GM12892 (cell line): ENCODE measurements around the gene C1orf94.

Source experiments
- DNase-seq: peaks from one replicate; pipeline ENCODE4 v3.0.0; 2011; ENCODE audit not compliant: insufficient read length
- FAIRE-seq: peaks from 2 replicates; lab custom pipeline; 2011; peaks lifted over from hg19 to GRCh38; lab: Jason Lieb, UNC
- POLR2A ChIP-seq: IDR thresholded peaks from 2 replicates; pipeline ENCODE4 v1.6.1; 2011; ENCODE audit warnings: low read depth, low read length, control low read depth
- POLR2AphosphoS5 ChIP-seq: IDR thresholded peaks from 2 replicates; pipeline ENCODE4 v1.6.1; 2011; ENCODE audit warnings: low read depth, low read length, control low read depth
- TAF1 ChIP-seq: IDR thresholded peaks from 2 replicates; pipeline ENCODE4 v1.6.1; 2011; ENCODE audit warnings: low read depth, mild to moderate bottlenecking, control low read depth, low read length, borderline replicate concordance

Gene C1orf94

DNA sequence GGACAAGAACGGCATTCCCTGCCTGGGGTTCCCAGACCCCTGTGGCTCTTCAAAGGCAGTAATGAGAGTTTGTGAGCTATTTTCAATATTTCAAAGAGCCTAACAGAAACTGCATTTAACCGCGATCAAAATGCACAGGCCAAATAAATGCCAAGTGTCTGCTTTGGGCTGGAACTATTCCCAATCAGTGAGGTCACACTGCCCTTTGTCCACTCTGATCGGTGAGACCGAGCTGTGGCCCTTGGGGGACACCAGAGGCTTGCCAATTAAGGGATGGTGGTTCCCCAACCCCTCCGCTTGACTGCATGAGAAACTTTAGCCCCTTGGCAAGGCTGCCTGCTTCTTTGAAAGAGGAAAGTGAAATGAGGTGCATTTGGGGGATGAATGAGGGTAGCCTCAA is 31.9 kb upstream of the C1orf94 start:
- FAIRE-seq (no peak), DNase-seq (no peak)
- TF ChIP-seq TAF1 (no peak), POLR2AphosphoS5 (no peak), POLR2A (no peak)

DNA sequence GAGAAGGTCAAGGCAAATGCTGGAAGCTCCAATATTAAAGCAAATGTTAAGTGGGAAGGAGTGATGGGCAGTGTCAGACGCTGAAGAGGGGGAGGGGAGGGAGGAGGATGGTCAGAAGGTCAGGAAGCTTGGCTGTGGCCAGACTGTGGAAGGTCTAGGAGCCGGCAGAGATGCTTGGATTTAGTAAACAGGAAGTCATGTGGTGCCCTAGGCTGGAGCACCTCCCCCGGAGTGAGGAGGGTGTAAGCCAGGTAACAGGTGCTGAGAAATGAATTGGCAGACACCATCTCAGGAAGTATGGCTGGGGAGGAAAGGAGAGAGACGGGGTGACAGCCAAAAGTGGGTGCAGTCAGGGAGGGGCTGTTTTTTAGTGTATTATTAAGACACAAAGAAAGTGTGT is 29.4 kb upstream of the C1orf94 start:
- DNase-seq (no peak), FAIRE-seq (no peak)

GRCh38 chr1:34149501-34149900 is 27.2 kb upstream of the C1orf94 start:
- no peak for FAIRE-seq
- TF ChIP-seq POLR2AphosphoS5 = no peak
- TF ChIP-seq POLR2A = no peak
- no peak for DNase-seq

More for the DNA sequence above, 29.4 kb upstream of the C1orf94 start:
- TF ChIP-seq POLR2AphosphoS5 = no peak
- TF ChIP-seq TAF1 = no peak

DNA sequence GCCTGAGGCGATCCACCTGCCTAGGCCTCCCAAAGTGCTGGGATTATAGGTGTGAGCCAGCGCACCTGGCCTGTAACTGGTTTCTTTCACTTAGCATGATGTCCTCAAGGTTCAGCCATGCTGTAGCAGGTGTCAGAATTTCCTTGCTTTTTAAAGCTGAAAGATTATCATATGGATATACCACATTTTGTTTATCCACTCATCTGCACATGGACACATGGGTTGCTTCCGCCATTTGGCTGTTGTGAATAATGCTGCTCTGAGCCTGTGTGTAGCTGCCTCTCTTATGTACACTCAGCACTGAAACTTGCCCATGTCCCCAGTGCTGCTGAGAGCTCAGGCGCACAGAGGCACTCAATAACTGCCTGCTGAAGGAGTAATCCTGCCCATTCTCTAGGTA is 23.5 kb upstream of the C1orf94 start:
- FAIRE-seq (no peak), DNase-seq (no peak)
- no peak for TF ChIP-seq TAF1
- no peak for TF ChIP-seq POLR2A
- TF ChIP-seq POLR2AphosphoS5 = no peak

DNA sequence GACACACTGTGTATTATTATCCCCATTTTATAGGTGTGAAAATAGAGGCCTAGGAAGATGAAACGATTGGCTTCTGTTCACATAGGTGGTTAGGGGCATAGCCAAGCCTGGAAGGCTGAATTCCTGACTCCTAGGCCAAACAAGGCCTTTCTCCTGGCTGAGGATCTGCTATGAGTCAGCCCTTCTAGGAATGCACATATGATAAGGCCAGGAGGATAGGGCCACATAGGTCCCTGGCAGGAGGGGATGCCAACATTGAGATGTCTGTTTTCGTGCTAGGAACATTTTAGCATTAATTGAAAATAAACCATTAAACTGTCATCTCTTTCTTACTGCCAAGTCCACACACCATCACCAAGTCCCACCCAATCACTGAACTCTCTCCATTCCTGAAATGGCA is 20.8 kb upstream of the C1orf94 start:
- FAIRE-seq (no peak), DNase-seq (no peak)
- no peak for TF ChIP-seq POLR2A

- TF ChIP-seq TAF1 (no peak), POLR2A (no peak), POLR2AphosphoS5 (no peak)
- FAIRE-seq (no peak), DNase-seq (no peak)
Measured at GRCh38 chr1:34156739-34157138, 20.0 kb upstream of the C1orf94 start.

- FAIRE-seq = peak; percentile 70
- DNase-seq = peak; percentile 55
- no peak for TF ChIP-seq POLR2AphosphoS5
- TF ChIP-seq TAF1 = no peak
- TF ChIP-seq POLR2A = no peak
Measured at GRCh38 chr1:34162852-34163766, 13.6 kb upstream of the C1orf94 start.

DNA sequence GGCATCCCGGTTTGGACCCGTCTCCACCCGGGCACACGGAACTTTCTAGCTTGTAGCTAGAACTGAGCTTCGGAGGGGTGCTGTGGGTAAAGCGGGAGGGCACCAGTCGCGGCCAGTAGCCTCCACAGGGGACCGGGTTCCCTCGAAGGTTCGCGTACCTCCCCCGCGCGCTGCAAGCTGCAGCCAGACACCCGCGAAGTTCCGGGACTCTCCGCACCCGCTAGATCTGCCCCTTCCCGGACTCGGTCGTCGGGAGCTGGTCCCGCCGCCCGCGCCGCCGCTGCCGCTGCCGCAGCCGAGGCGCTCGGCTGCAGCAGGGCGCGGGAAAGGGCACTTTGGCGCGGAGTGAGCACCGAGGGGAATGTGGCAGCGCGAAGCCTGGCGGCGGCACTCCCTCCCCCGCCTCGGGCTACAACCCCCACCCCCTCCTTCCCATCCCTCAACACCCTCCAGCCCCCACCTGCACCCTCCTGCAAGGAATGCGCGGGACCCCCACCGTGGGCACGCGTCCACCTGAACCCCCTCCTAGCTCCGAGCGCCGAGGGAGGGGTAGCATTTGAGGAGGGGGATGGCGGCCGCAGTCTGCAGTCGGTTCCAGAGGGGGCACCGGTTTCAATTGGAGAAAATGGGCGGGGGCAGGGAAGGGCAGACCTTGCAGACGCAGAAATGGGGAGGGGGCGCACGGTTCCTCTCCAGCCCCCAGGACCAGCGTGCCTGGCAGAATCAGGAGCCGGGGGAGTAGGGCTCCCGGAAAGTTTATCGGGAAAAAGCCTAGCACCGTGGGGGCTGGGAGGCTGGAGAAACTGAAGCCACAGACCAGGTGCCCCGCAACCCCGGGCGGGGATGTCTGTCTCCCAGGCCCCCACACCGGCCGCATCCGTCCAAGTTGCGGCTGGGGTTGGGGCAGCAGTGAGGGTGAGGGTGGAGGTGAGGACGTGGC is 12.6 kb upstream of the C1orf94 start:
- TF ChIP-seq TAF1 (no peak), POLR2AphosphoS5 (no peak), POLR2A (no peak)
- DNase-seq (no peak), FAIRE-seq (no peak)

- no peak for FAIRE-seq
Measured at GRCh38 chr1:34164771-34165391, 11.8 kb upstream of the C1orf94 start, which contains the start of gene CSMD2. TSS of gene CSMD2 (minus strand) at chr1:34165230. CDS start at chr1:34165097, 133 bp downstream.

GRCh38 chr1:34165422-34165921 is 11.2 kb upstream of the C1orf94 start:
- DNase-seq = no peak
- TF ChIP-seq POLR2AphosphoS5 = no peak
- no peak for TF ChIP-seq POLR2A
- TF ChIP-seq TAF1 = no peak
- FAIRE-seq = no peak

More at GRCh38 chr1:34164771-34165391, 11.8 kb upstream of the C1orf94 start, which contains the start of gene CSMD2:
- no peak for DNase-seq
- TF ChIP-seq POLR2AphosphoS5 (no peak), POLR2A (no peak), TAF1 (no peak)

GRCh38 chr1:34166191-34166624 is 10.5 kb upstream of the C1orf94 start:
- FAIRE-seq (no peak), DNase-seq (no peak)

More at GRCh38 chr1:34166191-34166624, 10.5 kb upstream of the C1orf94 start:
- TF ChIP-seq POLR2A = no peak
- TF ChIP-seq TAF1 = no peak
- TF ChIP-seq POLR2AphosphoS5 = no peak
